Heart left ventricle (tissue), 13 donors: ENCODE measurements around the gene CCDC78.

Source experiments
- CTCF ChIP-seq, 12 donors: fragments of 200-600 bp; sonication (generic) in 4 of 12; IDR thresholded peaks; one replicate each; pipeline versions ENCODE4 v1.5.0 to v1.8.0; 2018 to 2022; ENCODE audit warnings: antibody characterized with exemption in 12 of 12, mild to moderate bottlenecking in 5 of 12
- POLR2A ChIP-seq, 2 donors: fragments of 450-650 bp; IDR thresholded peaks; one replicate each; pipeline ENCODE4 v1.6.1; 2017; ENCODE audit warnings: antibody characterized with exemption in 2 of 2, mild to moderate bottlenecking in 2 of 2, moderate library complexity in 2 of 2
- donor health status: ischemic (EF 13 %, LVEDD 7.1; RV severe dilation, severe dysfunction).
- donor health status: DM: no; HTN: yes; CAD: no.
- donor health status: DM: no; HTN: no; CAD: no.
- donor health status: ischemic (EF 25% LVEDD 6.9; RV normal size, moderate dysfunction).
- donor health status: ischemic (EF 25% LVEDD 5.7; RV mildly dilated, moderate dysfunction).
- donor health status: ischemic (EF 35%, LVEDD 5.7; RV mildly dilated, moderate dysfunction).
- donor health status: nonischemic (EF 11% LVEDD 7.7; RV severe dilation, severe dysfunction).
- donor health status: DM: yes; HTN: yes; CAD: no.
- donor health status: PGD.
- donor health status: ischemic (EF 29% LVEDD 5.4; RV normal size, mild dysfunction).
- donor health status: nonischemic (EF 23%, LVEDD 6.1; RV moderate dilation, normal function).

DNA sequence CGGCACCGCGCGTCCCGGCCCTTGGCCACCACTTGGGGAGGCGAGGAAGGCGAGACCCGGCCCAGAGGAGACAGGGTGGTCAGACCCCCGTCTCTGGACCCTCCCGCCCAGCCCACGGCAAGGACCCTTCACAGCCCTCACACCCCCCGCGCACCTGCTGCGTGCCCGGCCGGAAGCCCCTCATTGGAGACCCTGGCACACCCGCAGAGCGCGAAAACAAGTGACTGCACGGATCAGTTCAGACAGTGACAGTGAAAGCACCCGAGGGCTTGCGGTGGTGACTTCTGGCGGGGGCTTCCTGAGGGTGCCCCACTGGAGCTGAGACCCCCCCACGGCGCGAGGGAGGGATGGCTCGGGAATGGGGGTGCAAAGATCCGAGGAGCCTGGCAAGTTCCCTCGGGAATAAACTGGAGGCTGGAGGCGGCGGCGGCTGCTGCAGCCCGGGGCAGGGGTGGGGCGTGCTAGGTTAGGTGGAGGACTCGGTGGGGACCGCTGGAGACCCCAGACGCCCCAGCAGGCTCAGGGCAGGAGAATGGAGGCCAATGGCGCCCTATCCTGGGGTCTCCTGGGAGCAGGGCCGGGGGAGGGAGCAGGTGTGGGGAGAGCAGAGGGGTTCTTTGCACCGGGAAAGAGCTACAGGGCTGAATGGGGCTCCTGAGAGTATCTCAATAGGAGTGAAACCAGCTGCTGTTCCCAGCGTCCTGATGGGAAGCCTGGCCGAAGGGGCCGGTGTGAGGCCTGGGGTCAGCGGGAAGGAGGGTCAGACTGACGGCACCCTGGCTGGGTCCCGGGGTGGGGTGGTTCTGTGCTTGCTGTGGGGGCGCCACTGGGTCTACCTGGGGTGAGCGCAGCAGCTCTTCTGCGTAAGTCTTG is 19.8 kb downstream of the CCDC78 start:
- no peak for TF ChIP-seq CTCF (IDR thresholded peaks at IDR 0.05)
- no peak for TF ChIP-seq POLR2A (IDR thresholded peaks at IDR 0.05)
